GM12878 (cell line): ENCODE results near the gene MUC20. TPM values are rescaled to one million over a fixed set of nuclear protein-coding genes. Genes with fewer than 3 reads are reported as not detected.

Source experiments
- ATAC-seq: fragments of 200-7000 bp; cut with Tn5 transposase; 3 replicates; pipeline ENCODE4 v1.9.1; 2020; ENCODE audit warnings: mild to moderate bottlenecking, moderate library complexity
- BruUV-seq: library from RNA; stranded (reverse); fragments of 400-500 nt; replicated peaks from 2 replicates; lab custom pipeline; 2021; lab: Mats Ljungman, UMichigan
- CTCF ChIA-PET: fragments of 300-600 bp; sonication (Branson Sonifier 250); formaldehyde crosslinking; extraction: SDS; loops from one replicate; lab custom pipeline; 2021; ENCODE audit warnings: inconsistent platforms; lab: Yijun Ruan, JAX
- POLR2A ChIA-PET: fragments of 350-600 bp; formaldehyde crosslinking; extraction: SDS; loops from one replicate; lab custom pipeline; 2021; ENCODE audit warnings: inconsistent platforms; lab: Charles Lee
- RAD21 ChIA-PET: fragments of 300-600 bp; sonication (Branson Sonifier 250); formaldehyde crosslinking; loops from one replicate; lab custom pipeline; 2023; ENCODE audit warnings: antibody characterized with exemption; ENCODE audit not compliant: unreplicated experiment; lab: Charles Lee
- SMC1A ChIA-PET: fragments of 300-600 bp; sonication (Branson Sonifier 250); formaldehyde crosslinking; loops from one replicate; lab custom pipeline; 2023; ENCODE audit not compliant: unreplicated experiment, uncharacterized antibody; lab: Charles Lee
- DNase-seq: peaks from one replicate; pipeline ENCODE4 v3.0.0-alpha.2; 2011; ENCODE audit warnings: low read depth, low spot score
- FAIRE-seq: peaks from 3 replicates; lab custom pipeline; 2011; peaks lifted over from hg19 to GRCh38; lab: Jason Lieb, UNC
- H2AFZ ChIP-seq: 2 replicates; pipeline ENCODE4 v1.6.0; 2011; ENCODE audit warnings: low read depth, low read length, control low read depth; ENCODE audit not compliant: control insufficient read depth
- H3K27ac ChIP-seq: 2 replicates; pipeline ENCODE4 v1.5.1; 2011; ENCODE audit warnings: control low read depth; ENCODE audit not compliant: control insufficient read depth, insufficient read depth
- H3K27me3 ChIP-seq, 2 experiments: replicated peaks in 1 of 2; 2 replicates each; pipeline versions ENCODE4 v1.6.0 to v1.6.1; 2011; ENCODE audit warnings: low read length in 1 of 2; ENCODE audit not compliant: control insufficient read depth in 2 of 2, insufficient read depth in 2 of 2
- H3K36me3 ChIP-seq, 2 experiments: 2 replicates each; pipeline ENCODE4 v1.5.1; 2011; ENCODE audit warnings: low read length in 1 of 2; ENCODE audit not compliant: control insufficient read depth in 2 of 2, insufficient read depth in 2 of 2
- H3K4me1 ChIP-seq: 2 replicates; pipeline ENCODE4 v1.6.1; 2011; ENCODE audit warnings: mild to moderate bottlenecking, low read length, moderate library complexity, mixed read lengths; ENCODE audit not compliant: control insufficient read depth, insufficient read depth
- H3K4me2 ChIP-seq: 2 replicates; pipeline ENCODE4 v1.6.0; 2011; ENCODE audit warnings: control low read depth; ENCODE audit not compliant: control insufficient read depth, insufficient read depth
- H3K4me3 ChIP-seq: fragments of 200-600 bp; sonication (generic); 2 replicates; pipeline ENCODE4 v1.5.1; 2016
- H3K79me2 ChIP-seq: 2 replicates; pipeline ENCODE4 v1.6.0; 2011; ENCODE audit warnings: low read length; ENCODE audit not compliant: control insufficient read depth, insufficient read depth
- H3K9ac ChIP-seq: 2 replicates; pipeline ENCODE4 v1.8.0; 2011; ENCODE audit warnings: low read length, control low read depth, mixed read lengths; ENCODE audit not compliant: control insufficient read depth, insufficient read depth
- H3K9me3 ChIP-seq: replicated peaks from 3 replicates; pipeline ENCODE4 v1.5.1; 2011; ENCODE audit warnings: mild to moderate bottlenecking, low read length; ENCODE audit not compliant: control insufficient read depth, insufficient read depth
- H4K20me1 ChIP-seq: 2 replicates; pipeline ENCODE4 v1.6.0; 2011; ENCODE audit not compliant: control insufficient read depth, insufficient read depth
- CREM ChIP-seq: IDR thresholded peaks from 2 replicates; pipeline ENCODE4 v1.6.1; 2014; ENCODE audit warnings: antibody characterized with exemption, low read depth
- EED ChIP-seq: sonication (generic); IDR thresholded peaks from 2 replicates; pipeline ENCODE4 v1.6.1; 2016; ENCODE audit warnings: antibody characterized with exemption, low read depth
- HDAC6 ChIP-seq: fragments of 200-600 bp; sonication (generic); IDR thresholded peaks from one replicate; pipeline ENCODE4 v1.8.0; 2017; ENCODE audit warnings: antibody characterized with exemption; ENCODE audit not compliant: unreplicated experiment
- IKZF2 ChIP-seq, 2 experiments: fragments of 450-650 bp; IDR thresholded peaks; 2 replicates each; pipeline ENCODE4 v1.6.1; 2017; ENCODE audit warnings: mild to moderate bottlenecking in 2 of 2, moderate library complexity in 2 of 2
- JUNB ChIP-seq: IDR thresholded peaks from 2 replicates; pipeline ENCODE4 v1.6.1; 2016; ENCODE audit warnings: antibody characterized with exemption, mild to moderate bottlenecking
- KDM1A ChIP-seq: fragments of 200-600 bp; sonication (generic); IDR thresholded peaks from 2 replicates; pipeline ENCODE4 v1.6.1; 2016; ENCODE audit warnings: borderline replicate concordance
- MEF2A ChIP-seq: IDR thresholded peaks from 2 replicates; pipeline ENCODE4 v1.6.1; 2011; ENCODE audit warnings: low read depth, mild to moderate bottlenecking, low read length, moderate library complexity; ENCODE audit not compliant: insufficient read depth
- MYC ChIP-seq: IDR thresholded peaks from 2 replicates; pipeline ENCODE4 v1.6.1; 2011; ENCODE audit warnings: mild to moderate bottlenecking, low read length, moderate library complexity, inconsistent platforms; ENCODE audit not compliant: insufficient read depth, insufficient replicate concordance, insufficient read length, severe bottlenecking
- NR2C1 ChIP-seq: fragments of 450-650 bp; IDR thresholded peaks from 2 replicates; pipeline ENCODE4 v1.6.1; 2017; ENCODE audit warnings: antibody characterized with exemption, mild to moderate bottlenecking, moderate library complexity
- RELA ChIP-seq: fragments of 450-650 bp; IDR thresholded peaks from 2 replicates; pipeline ENCODE4 v1.8.0; 2014; ENCODE audit warnings: borderline replicate concordance; ENCODE audit not compliant: partially characterized antibody
- RUNX3 ChIP-seq: IDR thresholded peaks from 2 replicates; pipeline ENCODE4 v1.6.1; 2012; ENCODE audit warnings: low read length, inconsistent platforms
- SP1 ChIP-seq: IDR thresholded peaks from one replicate; pipeline ENCODE4 v1.6.1; 2011; ENCODE audit warnings: low read depth, low read length
- SPI1 ChIP-seq: IDR thresholded peaks from 2 replicates; pipeline ENCODE4 v1.6.1; 2011; ENCODE audit warnings: low read depth, mild to moderate bottlenecking, low read length, moderate library complexity, borderline replicate concordance; ENCODE audit not compliant: insufficient read depth
- SUPT20H ChIP-seq: IDR thresholded peaks from 2 replicates; pipeline ENCODE4 v1.6.1; 2011; ENCODE audit warnings: low read depth, mild to moderate bottlenecking, low read length, moderate library complexity, borderline replicate concordance; ENCODE audit not compliant: control insufficient read depth
- TBL1XR1 ChIP-seq: IDR thresholded peaks from 2 replicates; pipeline ENCODE4 v1.6.1; 2012; ENCODE audit warnings: low read depth, low read length, improper control_type of control experiment
- WGBS: methylation state at CpG from one replicate; pipeline ENCODE4 v1.1.6; 2016; ENCODE audit warnings: low lambda C conversion rate; ENCODE audit not compliant: insufficient replicate concordance, insufficient coverage; ENCODE audit errors: missing lambda C conversion rate; 5-methylcytosine and 5-hydroxymethylcytosine counted together
- in situ Hi-C: fragments of 300-500 bp; cut with MboI; formaldehyde crosslinking; loops from 9 replicates; pipeline ENCODE4 v1.14.3; 2018; ENCODE audit warnings: mixed read lengths
- intact Hi-C: fragments of 100-400 bp; cut with micrococcal nuclease; formaldehyde crosslinking; loops from one replicate; pipeline ENCODE4 v1.14.2; 2022; ENCODE audit not compliant: unreplicated experiment
- polyA plus RNA-seq, 11 experiments: library from polyadenylated mRNA; depleted of rRNA in 4 of 11; unstranded in 6 of 11; stranded (reverse) in 5 of 11; fragments of >200 nt; fragmentation: Nextera tagmentation in 4 of 11; fragmentation: Illumina TruSeq in 1 of 11; extraction: Ambion mirVana in 4 of 11; extraction: Trizol in 1 of 11; gene quantifications; 1 replicate in 1 of 11; 2 replicates in 10 of 11; pipeline versions ENCODE4 v1.2.1 to v1.2.3, GENCODE V29; 2011 to 2016; ENCODE audit warnings: inconsistent platforms in 2 of 11, missing spikeins in 2 of 11, low read depth in 1 of 11
- total RNA-seq, 4 experiments: library from RNA; depleted of rRNA in 3 of 4; stranded (reverse); fragments of >200 nt in 3 of 4; fragmentation: Illumina TruSeq in 1 of 4; extraction: Trizol in 1 of 4; gene quantifications; 2 replicates each; pipeline versions ENCODE4 v1.2.1 to v1.2.3, GENCODE V29; 2013 to 2021
- TF ChIP-seq, protein P1 (sequence below): IDR thresholded peaks from 2 replicates; pipeline ENCODE4 v1.6.1; 2012; ENCODE audit warnings: low read depth, low read length, improper control_type of control experiment
- TF ChIP-seq, protein P2 (sequence below): IDR thresholded peaks from 2 replicates; pipeline ENCODE4 v1.6.1; 2011; ENCODE audit warnings: mild to moderate bottlenecking, low read depth, low read length, moderate library complexity; ENCODE audit not compliant: insufficient replicate concordance
- TF ChIP-seq, protein P3 (sequence below): fragments of 150-350 bp; IDR thresholded peaks from 2 replicates; pipeline ENCODE4 v1.6.1; 2016; ENCODE audit warnings: low read depth, low read length

Gene MUC20
- total and polyA plus RNA-seq, 10 of the 15 experiments (the other 5 are each of a cell fraction or from before 2014, with no cell fraction given), result 0.04 to 0.46 (median 0.17) TPM; not detected in 3

DNA sequence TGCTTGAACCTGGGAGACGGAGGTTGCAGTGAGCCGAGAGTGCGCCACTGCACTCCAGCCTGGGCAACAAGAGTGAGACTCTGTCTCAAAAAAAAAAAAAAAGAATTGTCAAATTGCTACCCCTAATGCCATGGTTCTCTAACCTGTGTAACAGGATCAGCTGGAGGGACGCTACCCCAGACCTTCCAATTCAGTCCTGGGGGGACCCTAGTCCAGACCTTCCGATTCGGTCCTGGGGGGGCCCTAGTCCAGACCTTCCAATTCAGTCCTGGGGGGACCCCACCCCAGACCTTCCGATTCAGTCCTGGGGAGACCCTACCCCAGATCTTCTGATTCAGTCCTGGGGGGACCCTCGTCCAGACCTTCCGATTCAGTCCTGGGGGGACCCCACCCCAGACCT, 29.8 kb upstream of the MUC20 start:
- Histone ChIP-seq H3K4me2 (no peak overlapping the region), H2AFZ (no peak overlapping the region), H3K27me3 (no peaks in the 10 kb centered on the region), H3K4me3 (no peak overlapping the region), H4K20me1 (no peaks in the 10 kb centered on the region), H3K9me3 (no peaks in the 10 kb centered on the region; the same call in 2 of the 3 replicates), H3K79me2 (no peaks in the 10 kb centered on the region), H3K9ac (no peak overlapping the region), H3K4me1 (peaks cover 9% of the 10 kb centered on the region), H3K27ac (no peak overlapping the region), H3K36me3 (peaks cover 2 to 7% of the 10 kb centered on the region in 2 experiments)
- ChIA-PET POLR2A (interaction anchor here (0.7 kb wide), 1 partner anchor 81 kb away, joined by 3 read pairs; no protein-coding TSS in a partner anchor), SMC1A (no interaction called here), RAD21 (no interaction called here), CTCF (interaction anchor here (0.6 kb wide), 1 partner anchor 776 kb away, joined by 3 read pairs; no protein-coding TSS in a partner anchor)
- in situ Hi-C loops, result no loop called here
- TF ChIP-seq MEF2A (no peak), KDM1A (no peak), SUPT20H (no peak), SP1 (no peak), MYC (no peak), SPI1 (no peak), TBL1XR1 (no peak), EED (no peak), HDAC6 (no peak), IKZF2 (IDR thresholded peaks at IDR 0.05) (no peak), RELA (no peak), CREM (no peak), JUNB (no peak), NR2C1 (no peak), RUNX3 (no peak)
- TF ChIP-seq, protein P1, sequence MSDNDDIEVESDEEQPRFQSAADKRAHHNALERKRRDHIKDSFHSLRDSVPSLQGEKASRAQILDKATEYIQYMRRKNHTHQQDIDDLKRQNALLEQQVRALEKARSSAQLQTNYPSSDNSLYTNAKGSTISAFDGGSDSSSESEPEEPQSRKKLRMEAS, result no peak
- TF ChIP-seq, protein P2, sequence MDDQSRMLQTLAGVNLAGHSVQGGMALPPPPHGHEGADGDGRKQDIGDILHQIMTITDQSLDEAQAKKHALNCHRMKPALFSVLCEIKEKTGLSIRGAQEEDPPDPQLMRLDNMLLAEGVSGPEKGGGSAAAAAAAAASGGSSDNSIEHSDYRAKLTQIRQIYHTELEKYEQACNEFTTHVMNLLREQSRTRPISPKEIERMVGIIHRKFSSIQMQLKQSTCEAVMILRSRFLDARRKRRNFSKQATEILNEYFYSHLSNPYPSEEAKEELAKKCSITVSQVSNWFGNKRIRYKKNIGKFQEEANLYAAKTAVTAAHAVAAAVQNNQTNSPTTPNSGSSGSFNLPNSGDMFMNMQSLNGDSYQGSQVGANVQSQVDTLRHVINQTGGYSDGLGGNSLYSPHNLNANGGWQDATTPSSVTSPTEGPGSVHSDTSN, result no peak
- TF ChIP-seq, protein P3, sequence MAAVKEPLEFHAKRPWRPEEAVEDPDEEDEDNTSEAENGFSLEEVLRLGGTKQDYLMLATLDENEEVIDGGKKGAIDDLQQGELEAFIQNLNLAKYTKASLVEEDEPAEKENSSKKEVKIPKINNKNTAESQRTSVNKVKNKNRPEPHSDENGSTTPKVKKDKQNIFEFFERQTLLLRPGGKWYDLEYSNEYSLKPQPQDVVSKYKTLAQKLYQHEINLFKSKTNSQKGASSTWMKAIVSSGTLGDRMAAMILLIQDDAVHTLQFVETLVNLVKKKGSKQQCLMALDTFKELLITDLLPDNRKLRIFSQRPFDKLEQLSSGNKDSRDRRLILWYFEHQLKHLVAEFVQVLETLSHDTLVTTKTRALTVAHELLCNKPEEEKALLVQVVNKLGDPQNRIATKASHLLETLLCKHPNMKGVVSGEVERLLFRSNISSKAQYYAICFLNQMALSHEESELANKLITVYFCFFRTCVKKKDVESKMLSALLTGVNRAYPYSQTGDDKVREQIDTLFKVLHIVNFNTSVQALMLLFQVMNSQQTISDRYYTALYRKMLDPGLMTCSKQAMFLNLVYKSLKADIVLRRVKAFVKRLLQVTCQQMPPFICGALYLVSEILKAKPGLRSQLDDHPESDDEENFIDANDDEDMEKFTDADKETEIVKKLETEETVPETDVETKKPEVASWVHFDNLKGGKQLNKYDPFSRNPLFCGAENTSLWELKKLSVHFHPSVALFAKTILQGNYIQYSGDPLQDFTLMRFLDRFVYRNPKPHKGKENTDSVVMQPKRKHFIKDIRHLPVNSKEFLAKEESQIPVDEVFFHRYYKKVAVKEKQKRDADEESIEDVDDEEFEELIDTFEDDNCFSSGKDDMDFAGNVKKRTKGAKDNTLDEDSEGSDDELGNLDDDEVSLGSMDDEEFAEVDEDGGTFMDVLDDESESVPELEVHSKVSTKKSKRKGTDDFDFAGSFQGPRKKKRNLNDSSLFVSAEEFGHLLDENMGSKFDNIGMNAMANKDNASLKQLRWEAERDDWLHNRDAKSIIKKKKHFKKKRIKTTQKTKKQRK, result no peak
- WGBS, result 79% methylated on average over 9 of the region's 9 CpGs
- FAIRE-seq, result no peak
- BruUV-seq, result no TSS peak
- no peak for DNase-seq
- ATAC-seq, result no peak; the same call in 1 of the 3 replicates
- intact Hi-C loops, result no loop called here
